ENCODE measurements around the gene KRTAP10-10.

GRCh38 chr21:44658541-44658910 lies 21.4 kb downstream of the KRTAP10-10 start:
- no peak for TF ChIP-seq POLR2AphosphoS5 (IDR thresholded peaks at IDR 0.05; ENCODE audit: low read depth, low read length)
- TF ChIP-seq POLR2A (IDR thresholded peaks at IDR 0.05; ENCODE audit: low read depth, low read length), result no peak
- no peak for TF ChIP-seq TAF1 (IDR thresholded peaks at IDR 0.05; ENCODE audit: borderline replicate concordance, low read depth, low read length)

Measured in GM12892 (cell line).